GM21576 (cell line): ENCODE results near the gene SLC4A5.

Source experiments
- ATAC-seq: cut with Tn5 transposase; IDR thresholded peaks from one replicate; pipeline ENCODE4 v1.9.1; 2021; ENCODE audit warnings: mild to moderate bottlenecking, moderate library complexity; ENCODE audit not compliant: unreplicated experiment

SLC4A5 gene

GRCh38 chr2:74314107-74314506 lies 29.1 kb downstream of the SLC4A5 start:
- ATAC-seq = no peak

GRCh38 chr2:74313497-74313896 lies 29.7 kb downstream of the SLC4A5 start:
- no peak for ATAC-seq

GRCh38 chr2:74312913-74313312 lies 30.3 kb downstream of the SLC4A5 start:
- no peak for ATAC-seq

GRCh38 chr2:74307720-74308119 lies 35.5 kb downstream of the SLC4A5 start:
- no peak for ATAC-seq

- no peak for ATAC-seq
Observed at GRCh38 chr2:74304332-74305148, 38.7 kb downstream of the SLC4A5 start.

GRCh38 chr2:74302865-74303264 lies 40.4 kb downstream of the SLC4A5 start:
- ATAC-seq = no peak

GRCh38 chr2:74301262-74301661 lies 42.0 kb downstream of the SLC4A5 start:
- no peak for ATAC-seq

- no peak for ATAC-seq
Observed at GRCh38 chr2:74300506-74300905, 42.7 kb downstream of the SLC4A5 start.

GRCh38 chr2:74297950-74298349 lies 45.3 kb downstream of the SLC4A5 start:
- ATAC-seq = no peak

- peak; percentile 63 for ATAC-seq
Observed at GRCh38 chr2:74297391-74297790, 45.8 kb downstream of the SLC4A5 start.

GRCh38 chr2:74293191-74293991 lies 49.8 kb downstream of the SLC4A5 start:
- no peak for ATAC-seq

- no peak for ATAC-seq
Observed at GRCh38 chr2:74292751-74293150, 50.5 kb downstream of the SLC4A5 start.

GRCh38 chr2:74291886-74292621 lies 51.2 kb downstream of the SLC4A5 start:
- ATAC-seq = no peak

GRCh38 chr2:74291218-74291544 lies 52.0 kb downstream of the SLC4A5 start:
- ATAC-seq = no peak

- peak; percentile 75 for ATAC-seq
Observed at GRCh38 chr2:74290466-74291217, 52.6 kb downstream of the SLC4A5 start.

- no peak for ATAC-seq
Observed at GRCh38 chr2:74290066-74290465, 53.1 kb downstream of the SLC4A5 start.

GRCh38 chr2:74286725-74287124 lies 56.5 kb downstream of the SLC4A5 start:
- no peak for ATAC-seq

GRCh38 chr2:74281141-74281975 lies 61.9 kb downstream of the SLC4A5 start:
- ATAC-seq = no peak

GRCh38 chr2:74278694-74279093 lies 64.5 kb downstream of the SLC4A5 start:
- no peak for ATAC-seq

GRCh38 chr2:74278176-74278575 lies 65.0 kb downstream of the SLC4A5 start:
- no peak for ATAC-seq
